ENCODE data around the gene VAV1.
"Not testable (repeated sequence)": the region's sequence is repeated elsewhere in the genome, so short reads cannot be mapped to it uniquely, and the experiment has no call there.

The VAV1 gene

DNA sequence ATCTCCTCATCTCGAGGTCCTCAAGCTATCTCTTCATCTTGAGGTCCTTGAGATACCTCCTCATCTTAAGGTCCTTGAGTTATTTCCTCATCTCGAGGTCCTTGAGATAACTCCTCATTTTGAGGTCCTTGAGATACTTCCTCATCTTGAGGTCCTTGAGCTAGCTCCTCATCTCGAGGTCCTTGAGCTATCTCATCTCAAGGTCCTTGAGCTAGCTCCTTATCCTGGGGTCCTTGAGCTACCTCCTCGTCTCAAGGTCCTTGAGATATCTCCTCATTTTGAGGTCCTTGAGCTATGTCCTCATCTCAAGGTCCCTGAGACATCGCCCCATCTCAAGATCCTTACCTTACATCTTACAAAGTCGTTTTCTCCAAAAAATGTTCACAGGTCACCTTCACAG is 18.7 kb downstream of the VAV1 start:
- no peak for DNase-seq

DNA sequence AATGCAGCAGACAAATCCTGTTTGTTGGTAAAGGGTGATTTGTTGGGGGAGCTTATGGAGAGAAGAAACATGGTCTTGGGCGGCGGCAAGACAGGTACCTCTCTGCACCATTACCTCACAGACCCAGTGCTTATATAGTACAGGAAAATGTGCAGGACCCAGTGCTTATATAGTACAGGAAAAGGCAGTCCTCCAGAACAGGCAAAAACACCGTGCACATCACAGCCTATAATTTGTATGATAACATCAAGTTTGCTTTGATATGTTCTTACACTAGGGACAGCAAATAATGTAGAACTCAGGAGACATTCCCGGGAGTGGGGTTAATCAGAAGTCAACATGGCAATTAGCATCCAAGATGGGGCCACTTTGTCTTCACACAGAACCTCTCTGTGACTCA is 20.9 kb downstream of the VAV1 start:
- no peak for DNase-seq

DNA sequence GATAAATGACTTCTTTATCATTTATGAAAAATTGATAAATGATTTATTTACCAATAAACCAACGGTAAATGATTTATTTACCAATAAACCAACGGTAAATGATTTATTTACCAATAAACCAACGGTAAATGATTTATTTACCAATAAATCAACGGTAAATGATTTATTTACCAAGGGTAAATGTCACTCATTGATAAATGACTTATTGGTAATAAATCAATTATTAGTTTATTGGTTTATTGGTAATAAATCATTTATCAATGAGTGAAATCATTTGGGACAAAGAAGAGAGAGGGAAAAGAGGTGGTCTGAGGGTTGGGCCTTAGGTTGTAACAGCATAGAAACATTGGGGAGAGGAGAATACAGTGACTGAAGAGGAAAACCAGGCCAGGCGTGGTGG is 21.5 kb downstream of the VAV1 start:
- DNase-seq = no peak

DNA sequence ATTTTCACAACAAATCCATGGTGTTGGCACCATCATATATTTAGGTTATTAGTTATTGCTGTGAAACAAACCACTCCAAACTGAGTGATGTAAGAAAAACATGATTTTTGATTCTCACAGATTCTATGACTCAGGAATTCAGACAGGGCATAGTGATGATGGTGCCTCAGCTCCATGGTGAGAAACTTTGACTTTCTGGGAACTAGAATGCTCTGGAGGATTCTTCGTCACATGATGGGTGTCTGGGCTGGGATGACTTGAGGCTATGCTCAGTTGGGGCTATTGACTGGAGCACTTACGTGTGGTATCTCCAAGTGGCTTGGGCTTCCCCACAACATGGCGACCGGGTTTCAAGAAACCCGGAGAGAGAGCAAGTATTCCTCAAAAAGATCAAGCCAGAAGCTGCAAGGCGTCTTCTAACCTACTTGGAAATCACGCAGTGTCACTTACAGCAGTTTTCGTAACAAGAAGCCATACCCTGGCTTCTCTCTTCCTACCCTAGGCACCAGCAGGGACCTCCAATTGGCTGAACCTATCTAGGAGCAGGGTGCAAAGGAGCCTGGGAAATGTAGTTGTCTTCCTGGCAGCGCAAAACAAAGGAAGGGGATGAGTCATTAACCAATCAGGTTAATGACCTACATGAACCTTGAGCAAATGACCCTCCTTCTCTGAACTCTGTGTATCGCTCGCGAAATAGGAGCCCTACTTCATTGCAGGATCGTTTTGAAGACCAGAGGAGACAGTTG is 22.4 kb downstream of the VAV1 start:
- no peak for DNase-seq

DNA sequence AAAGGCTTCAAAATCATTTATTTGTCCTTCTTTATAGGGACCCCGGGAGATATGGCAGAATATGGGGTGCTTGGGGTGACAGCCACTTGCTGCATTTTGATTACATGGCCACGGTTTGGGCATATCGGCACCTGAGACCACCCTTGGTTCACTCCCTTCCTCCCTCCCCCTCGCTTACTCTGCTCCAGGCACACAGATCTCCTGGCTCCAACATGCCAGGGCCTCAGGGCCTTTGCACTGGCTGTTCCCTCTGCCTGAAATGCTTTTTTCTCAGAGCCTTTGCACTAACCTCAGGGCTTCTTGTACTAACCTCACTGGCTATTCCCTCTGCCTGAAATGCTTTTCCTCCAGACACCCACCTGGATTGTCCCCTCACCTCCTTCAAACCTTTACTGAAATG is 23.8 kb downstream of the VAV1 start:
- no peak for DNase-seq

DNA sequence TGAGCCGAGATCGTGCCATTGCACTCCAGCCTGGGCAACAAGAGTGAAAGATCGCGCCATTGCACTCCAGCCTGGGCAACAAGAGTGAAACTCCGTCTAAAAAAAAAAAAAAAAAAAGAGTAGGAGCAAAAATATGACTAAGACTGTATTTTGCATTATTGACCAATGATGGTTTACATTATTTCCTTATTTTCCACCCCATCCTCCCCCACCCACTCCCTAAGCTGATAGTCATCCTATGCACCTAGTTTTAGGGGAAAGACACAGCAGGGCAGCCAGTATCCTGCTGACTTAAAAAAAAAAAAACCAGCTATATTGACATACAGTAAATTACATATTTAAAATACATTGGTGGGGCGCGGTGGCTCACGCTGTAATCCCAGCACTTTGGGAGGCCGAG is 25.1 kb downstream of the VAV1 start:
- DNase-seq = no peak

DNA sequence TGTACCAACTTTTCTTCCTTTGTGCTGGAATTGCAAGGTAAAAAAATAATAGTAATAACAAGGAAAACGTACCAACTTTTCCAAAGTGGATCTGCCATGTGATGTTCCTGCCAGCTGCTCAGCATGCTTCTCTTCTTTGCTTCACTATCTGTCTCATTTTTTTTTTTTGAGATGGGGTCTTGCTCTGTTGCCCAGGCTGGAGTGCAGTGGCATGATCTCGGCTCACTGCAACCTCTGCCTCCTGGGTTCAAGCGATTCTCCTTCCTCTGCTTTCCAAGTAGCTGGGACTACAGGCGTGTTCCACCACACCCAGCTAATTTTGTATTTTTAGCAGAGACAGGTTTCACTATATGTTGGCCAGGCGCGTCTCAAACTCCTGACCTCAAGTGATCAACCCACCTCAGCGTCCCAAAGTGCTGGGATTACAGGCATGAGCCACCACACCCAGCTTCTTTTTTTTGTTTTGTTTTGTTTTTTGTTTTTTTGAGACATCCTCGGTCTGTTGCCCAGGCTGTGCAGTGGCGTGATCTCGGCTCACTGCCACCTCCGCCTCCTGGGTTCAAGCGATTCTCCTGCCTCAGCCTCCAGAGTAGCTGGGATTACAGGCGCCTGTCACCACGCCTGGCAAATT is 27.8 kb downstream of the VAV1 start:
- DNase-seq = not testable (repeated sequence)

DNA sequence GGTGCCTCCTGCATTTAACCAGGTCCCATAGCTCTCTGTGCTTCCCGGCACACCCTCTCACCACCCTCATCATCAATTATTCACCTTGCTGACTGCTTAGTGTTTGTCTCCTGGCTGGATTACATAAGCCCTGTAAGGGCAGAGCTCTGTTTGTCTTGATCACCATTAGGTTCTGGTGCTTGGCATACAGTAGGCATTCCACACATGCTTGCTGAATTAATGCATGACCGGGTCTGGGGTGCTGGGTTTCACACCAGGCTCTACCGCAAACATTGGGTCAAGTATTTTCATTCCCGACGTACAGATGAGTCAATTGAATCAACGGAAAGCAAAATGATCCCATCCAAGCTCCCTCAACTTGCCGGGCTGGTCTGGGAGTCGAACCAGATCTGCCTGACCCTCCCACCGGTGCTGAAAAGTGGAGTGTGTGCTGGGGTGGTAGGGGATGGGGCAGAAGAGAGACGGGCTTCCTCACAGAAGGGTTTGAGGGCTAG is 28.5 kb downstream of the VAV1 start:
- no peak for DNase-seq

DNA sequence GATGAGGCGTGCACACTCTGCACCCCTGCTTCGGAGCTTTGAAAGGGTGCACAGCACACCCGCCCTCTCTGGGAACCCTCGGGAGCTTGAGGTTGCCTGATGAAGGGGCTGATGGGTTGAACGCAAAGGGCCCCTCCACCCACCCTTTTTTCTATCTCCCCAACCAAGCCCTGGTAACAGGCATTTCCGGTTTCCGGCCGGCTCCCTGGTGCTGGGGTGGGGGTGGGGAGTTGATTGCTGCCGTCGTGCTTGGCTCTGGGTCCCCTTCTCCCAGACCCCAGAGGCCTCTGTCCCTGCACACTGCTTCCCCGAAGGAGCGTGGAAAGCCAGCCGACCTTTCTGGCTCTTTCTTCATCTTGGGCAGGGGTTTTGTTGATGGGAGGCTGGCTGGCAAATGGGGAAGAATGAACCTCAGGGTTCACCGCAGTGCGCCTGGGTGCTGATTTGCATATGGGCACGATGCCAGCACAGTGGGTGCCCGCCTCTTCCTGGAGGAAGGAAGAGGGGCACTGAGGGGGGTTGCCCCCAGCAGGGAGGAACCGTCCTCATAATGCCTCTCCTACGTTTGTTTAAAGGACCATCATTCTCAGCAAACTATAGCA is 29.1 kb downstream of the VAV1 start:
- DNase-seq = no peak

DNA sequence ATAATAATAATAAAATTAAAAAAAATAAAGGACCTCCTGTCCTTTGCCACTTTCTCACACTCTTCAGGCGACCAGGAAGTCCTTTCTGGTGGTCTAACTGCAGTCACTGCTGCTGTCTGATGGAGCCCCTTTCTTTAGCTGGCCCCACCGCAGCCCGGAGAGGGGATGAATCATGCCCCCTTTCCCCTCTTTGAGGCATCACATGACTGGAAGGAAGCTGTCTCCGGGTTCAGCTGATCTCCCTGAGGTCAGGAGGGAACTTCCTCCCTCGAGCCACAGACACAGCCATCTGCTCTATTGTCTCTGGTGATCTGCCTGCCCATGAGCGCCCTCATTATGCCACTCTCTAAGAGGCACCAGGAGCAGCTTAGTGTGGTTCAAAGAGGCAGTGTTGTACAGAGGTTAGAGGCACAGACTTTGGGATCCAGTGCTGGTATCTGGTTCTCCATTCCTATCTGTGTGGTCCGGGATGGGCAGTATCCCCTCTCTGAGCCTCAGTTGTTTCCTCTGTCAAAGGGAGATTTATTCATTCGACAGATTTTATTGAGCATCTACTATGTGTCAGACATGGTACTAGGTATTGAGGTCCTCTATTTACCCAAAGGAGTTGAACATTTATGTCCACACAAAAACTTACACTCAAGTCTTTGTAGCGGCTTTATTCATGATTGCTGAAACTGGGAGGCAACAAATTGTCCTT is 30.0 kb downstream of the VAV1 start:
- no peak for DNase-seq

DNA sequence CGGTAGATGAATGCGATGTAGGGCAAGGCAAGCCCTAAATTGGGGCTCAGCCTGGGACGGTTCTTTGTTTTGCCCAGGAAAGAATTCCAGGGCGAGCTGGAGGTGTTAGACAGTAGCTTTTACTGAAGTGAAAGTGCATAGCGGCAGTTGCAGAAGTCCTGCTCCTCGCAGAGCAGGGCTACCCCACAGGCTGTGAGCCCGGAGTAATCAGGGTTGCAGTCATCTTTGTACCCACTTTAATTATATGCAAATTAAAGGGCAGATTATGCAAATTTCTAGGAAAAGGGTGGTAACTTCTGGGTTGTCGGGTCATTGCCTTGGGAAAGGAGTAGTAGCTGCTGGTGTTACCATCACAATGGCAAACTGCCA is 30.5 kb downstream of the VAV1 start:
- DNase-seq = no peak

DNA sequence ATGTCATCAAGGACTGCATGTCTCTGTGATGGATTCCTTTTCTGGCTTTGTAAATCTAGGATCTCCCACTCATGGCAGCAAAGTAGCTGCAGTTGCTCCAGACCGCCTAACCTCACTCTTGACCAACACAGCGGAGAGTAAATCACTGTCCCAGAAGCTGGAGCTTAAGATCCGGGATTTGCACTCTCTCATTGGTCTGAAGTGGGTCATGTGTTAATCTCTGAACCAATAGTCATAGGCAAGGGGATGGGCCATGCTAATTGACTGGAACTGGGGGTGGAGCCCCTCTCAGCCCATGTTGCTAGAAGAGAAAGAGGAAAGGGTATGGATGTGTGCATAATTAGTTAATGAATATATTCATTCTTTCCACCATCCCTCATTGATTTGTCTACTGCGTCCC is 34.0 kb downstream of the VAV1 start:
- no peak for DNase-seq

DNA sequence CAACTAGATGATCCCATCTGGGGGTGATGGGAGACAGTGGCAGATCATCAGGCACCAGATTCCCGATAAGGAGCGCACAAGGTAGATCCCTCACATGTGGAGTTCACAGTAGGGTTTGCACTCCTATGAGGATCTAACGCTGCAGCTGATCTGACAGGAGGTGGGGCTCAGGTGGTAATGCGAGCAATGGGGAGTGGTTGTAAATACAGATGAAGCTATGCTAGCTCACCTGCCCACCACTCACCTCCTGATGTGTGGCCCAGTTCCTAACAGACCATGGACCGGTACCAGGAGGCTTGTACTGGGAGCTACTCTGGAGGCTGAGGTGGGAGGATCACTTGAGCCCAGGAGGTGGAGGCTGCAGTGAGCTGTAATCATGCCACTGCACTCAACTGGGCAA is 34.8 kb downstream of the VAV1 start:
- no peak for DNase-seq

DNA sequence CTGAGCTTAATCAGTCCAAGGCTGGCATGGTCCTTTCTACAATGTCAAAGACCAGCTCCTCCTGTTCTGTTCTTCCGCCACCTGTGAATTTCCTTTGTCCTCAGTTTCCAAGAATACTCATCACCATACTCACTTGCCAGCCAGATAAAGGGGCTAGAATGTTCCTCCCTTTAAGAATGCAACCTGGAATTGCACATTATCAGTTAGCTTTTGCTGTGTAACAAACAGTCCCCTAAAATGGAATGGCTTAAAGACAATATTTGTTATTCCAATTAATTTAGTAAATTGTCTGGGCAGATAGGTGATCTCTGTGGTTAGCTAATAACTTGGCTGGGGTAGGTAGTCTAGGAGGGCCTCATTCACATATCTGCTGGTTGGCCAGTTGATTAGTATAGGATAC is 36.0 kb downstream of the VAV1 start:
- DNase-seq = no peak

DNA sequence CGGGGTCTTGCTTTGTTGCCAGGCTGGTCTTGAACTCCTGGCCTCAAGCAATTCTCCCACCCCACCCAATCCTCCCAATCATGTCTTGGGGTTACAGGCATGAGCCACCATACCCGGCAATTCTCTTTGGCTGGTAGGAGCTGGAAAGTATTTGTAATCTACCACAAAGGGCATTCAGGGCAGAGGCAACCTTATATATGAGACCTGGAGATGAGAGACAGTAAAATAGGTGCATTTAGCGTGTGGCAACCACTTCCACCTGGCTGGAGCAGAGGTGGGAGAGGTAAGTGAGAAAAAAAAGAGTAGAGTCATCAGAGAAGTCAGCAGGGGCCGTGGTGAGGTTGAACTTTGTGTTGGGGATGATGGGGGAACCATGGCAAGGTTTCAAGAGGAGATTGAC is 36.8 kb downstream of the VAV1 start:
- DNase-seq = no peak

DNA sequence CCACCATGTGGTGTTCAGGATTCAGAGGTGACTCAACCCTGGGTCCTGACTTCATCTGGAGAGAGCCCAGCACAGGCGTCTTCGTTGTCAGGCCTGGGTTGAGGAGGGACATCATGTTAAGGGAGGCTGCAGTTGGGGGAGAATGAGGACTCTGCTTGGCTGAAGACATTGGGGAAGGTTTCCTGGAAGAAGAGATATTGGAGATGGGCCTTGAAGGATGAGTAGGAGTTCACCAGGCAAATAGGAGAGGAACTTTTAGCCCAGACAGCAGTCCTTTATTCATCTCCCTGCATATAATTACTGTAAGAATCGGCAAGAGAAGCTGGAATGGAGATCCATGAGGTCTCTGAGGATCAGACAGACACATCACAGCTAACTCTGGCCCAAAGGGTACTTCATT is 38.9 kb downstream of the VAV1 start:
- no peak for DNase-seq

DNA sequence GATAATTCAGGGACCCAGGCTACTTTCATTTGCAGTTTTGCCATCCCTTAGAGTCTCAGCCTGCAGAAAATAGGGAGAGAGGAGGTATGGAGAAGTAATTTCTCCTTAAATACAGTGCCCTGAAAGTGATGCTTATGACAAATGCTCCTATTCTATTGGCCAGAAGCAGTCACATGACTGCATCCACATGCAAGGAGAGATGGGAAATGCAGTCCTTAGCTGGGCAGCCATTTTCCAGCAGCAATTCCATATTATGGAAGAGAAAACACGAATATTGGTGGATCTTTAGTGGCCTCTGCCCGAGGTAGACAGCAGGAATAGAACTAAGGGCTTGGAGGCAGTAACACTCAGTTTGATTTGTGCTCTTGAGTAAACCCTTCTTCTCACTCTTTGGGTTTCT is 39.4 kb downstream of the VAV1 start:
- DNase-seq = no peak

DNA sequence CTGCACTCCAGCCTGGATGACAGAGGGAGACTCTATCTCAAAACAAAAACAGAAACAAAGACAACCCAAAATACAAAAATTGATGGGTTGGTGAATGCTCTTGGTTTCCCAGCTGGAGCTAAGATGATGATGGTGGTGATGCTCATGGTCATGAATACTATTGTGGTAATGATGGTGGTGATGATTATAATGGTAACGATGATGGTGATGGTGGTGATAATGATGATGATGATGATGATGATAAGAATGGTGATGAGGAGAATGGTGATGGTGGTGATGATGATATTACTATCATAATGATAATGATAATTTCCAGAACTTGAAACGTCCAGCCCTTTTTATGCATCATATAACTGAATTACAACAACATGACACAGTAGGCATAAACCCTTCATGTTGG is 40.1 kb downstream of the VAV1 start:
- no peak for DNase-seq

DNA sequence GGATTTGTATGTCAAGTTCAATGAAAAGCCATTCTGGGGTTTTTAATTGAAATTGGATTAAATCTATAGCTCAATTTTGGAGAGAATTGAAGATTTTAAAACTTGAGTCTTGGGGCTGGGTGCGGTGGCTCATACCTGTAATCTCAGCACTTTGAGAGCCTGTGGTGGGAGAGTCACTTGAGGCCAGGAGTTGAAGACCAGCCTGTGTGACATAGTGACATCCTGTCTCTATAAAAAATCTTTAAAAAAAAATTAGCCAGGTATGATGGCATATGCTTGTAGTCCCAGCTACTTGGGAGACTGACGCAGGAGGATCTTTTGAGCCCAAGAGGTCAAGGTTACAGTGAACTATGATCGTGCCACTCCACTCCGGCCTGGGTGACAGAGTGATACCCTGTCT is 41.2 kb downstream of the VAV1 start:
- DNase-seq = no peak

DNA sequence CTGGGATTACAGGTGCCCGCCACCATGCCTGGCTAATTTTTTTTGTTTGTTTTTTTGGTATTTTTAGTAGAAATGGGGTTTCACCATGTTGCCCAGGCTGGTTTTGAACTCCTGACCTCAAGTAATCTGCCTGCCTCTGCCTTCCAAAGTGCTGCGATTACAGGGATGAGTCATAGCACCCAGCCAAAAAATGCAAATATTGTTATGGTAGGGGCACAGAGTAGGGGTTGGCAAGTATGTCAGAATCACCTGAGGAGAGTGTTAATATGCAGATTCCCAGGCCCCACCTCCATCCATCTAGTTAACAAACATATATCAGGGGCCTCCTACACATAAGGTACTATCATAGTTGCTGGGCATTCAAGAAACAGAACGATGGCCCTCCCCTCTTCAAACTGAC is 44.7 kb downstream of the VAV1 start:
- DNase-seq = no peak

DNA sequence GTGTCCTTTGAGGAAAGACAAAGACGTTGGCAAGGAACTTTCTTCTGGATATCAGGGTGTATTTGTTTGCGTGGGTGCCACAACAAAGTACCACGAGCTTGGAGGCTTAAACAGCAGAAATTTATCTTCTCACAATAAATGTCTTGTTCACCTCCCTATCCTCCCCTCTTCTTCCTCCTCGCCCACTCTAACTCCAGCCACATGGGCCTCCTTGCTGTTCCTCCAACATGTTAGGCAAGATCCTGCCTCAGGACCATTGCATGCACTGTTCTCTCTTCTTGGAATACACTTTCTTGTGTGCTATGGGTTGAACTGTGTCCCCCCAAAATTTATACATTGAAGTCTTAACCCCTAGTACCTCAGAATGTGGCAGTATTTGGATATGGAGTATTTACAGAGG is 45.7 kb downstream of the VAV1 start:
- DNase-seq = no peak

DNA sequence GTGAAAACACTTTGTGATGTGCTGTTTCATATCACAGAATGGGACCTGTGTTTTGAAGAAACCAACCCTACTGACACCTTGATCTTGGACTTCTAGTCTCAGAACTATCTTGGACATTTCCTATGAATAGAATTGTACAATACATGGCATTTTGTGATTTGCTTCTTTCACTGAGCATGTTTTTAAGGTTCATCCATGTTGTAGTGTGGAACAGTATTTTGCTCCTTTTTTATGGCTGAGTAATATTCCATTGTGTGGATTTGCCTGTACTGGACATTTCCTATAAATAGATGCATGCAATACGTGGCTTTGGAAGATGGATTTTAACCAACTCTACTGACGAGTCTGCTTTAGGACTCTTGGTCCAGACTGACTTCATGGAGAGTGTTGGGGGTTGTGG is 46.8 kb downstream of the VAV1 start:
- no peak for DNase-seq

DNA sequence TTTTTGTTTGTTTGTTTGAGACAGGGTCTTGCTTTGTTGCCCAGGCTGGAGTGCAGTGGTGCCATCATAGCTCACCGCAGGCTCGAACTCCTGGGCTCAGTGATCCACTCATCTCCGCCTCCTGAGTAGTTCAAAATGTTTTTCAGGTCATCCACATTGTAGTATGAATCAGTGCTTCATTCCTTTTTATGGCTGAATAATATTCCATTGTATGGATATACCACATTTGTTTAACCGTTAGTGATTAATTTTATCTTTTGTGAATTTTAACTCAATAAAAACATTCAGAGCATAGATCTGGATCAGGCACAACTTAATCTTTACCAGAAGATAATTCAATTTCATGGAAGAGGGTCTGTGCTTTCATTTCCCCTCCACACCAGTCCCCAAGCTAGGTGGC is 47.7 kb downstream of the VAV1 start:
- DNase-seq = no peak
